Lower leg skin (tissue), 4 donors: Measurements from ENCODE around the gene CCR6. TPM values are rescaled to one million over a fixed set of nuclear protein-coding genes. Genes with fewer than 3 reads are reported as not detected.

Experiments
- DNase-seq, 2 donors: peaks; one replicate each; pipeline ENCODE4 v3.0.0-alpha.2; 2019; ENCODE audit warnings: low spot score in 2 of 2
- H3K4me3 ChIP-seq: fragments of 200-600 bp; sonication (generic); 2 replicates; pipeline ENCODE4 v1.5.1; 2017; ENCODE audit warnings: mild to moderate bottlenecking, low read depth; ENCODE audit not compliant: poor library complexity, severe bottlenecking
- POLR2A ChIP-seq, 2 donors: fragments of 450-650 bp; IDR thresholded peaks; one replicate each; pipeline ENCODE4 v1.6.1; 2016 to 2017; ENCODE audit warnings: antibody characterized with exemption in 2 of 2, mild to moderate bottlenecking in 1 of 2, moderate library complexity in 1 of 2
- WGBS, 2 donors: methylation state at CpG; one replicate each; pipeline ENCODE4 v1.1.5; 2018; 5-methylcytosine and 5-hydroxymethylcytosine counted together
- intact Hi-C: fragments of 100-400 bp; cut with DNase I; formaldehyde crosslinking; loops from one replicate; pipeline ENCODE4 v1.15.0; 2023; ENCODE audit warnings: low total_unique reads
- total RNA-seq, 4 donors: library from RNA; depleted of rRNA; stranded (reverse); fragments of >200 nt; gene quantifications; one replicate each; pipeline ENCODE4 v1.1.0, GENCODE V29; 2016
- TF ChIP-seq, protein P1 (sequence below), 3 donors: fragments of 450-650 bp; IDR thresholded peaks; one replicate each; pipeline ENCODE4 v1.5.1; 2016; ENCODE audit warnings: antibody characterized with exemption in 3 of 3, mild to moderate bottlenecking in 3 of 3, moderate library complexity in 2 of 3

CCR6 gene
- total RNA-seq, 4 donors from 2014 or later: 0.42 to 1.5 (median 0.49) TPM; not detected in 1

DNA sequence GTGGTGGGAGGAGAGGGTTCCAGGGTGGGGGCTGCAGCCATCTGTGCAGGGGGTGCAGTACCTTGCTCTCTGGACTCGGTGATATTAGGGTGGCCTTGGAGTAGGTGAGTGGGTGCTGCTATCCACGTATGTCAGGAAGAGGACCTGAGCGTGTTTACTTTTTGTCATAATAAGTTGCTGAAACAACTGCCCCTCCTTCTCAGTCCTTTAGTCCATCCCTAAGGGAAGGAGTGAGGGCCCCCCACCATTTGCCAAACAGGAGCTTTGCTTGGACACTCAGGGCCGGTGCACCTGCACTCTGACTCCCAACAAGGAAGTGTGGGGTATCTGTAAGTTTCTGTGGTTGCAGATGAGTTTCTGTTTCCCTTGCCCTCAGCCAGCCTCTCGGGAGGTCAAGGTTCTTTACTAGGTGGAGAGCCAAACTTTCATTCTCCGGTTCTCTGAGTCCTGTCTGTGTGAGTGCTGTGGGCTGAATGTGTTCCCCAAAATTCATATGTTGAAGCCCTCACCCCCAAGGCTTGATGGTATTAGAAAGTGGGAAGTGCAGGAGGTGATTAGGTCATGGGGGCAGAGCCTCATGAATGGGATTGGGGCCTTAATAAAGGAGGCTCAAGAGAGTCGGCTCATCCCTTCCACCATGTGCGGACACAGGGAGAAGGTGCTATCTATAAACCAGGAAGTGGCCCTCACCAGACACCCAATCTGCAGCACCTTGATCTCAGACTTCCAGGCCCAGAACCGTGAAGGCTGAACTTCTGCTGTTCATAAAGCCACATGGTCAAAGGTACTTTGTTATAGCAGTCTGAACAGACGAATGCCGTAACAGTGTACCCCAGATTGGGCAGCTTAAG, 19.6 kb upstream of the CCR6 start:
- intact Hi-C loops: no loop called here
- no peak overlapping the region for H3K4me3 ChIP-seq
- WGBS, 2 donors: 83 to 84% methylated on average over 11 of the region's 11 CpGs
- no peak for TF ChIP-seq POLR2A (IDR thresholded peaks at IDR 0.05)
- TF ChIP-seq, protein P1, sequence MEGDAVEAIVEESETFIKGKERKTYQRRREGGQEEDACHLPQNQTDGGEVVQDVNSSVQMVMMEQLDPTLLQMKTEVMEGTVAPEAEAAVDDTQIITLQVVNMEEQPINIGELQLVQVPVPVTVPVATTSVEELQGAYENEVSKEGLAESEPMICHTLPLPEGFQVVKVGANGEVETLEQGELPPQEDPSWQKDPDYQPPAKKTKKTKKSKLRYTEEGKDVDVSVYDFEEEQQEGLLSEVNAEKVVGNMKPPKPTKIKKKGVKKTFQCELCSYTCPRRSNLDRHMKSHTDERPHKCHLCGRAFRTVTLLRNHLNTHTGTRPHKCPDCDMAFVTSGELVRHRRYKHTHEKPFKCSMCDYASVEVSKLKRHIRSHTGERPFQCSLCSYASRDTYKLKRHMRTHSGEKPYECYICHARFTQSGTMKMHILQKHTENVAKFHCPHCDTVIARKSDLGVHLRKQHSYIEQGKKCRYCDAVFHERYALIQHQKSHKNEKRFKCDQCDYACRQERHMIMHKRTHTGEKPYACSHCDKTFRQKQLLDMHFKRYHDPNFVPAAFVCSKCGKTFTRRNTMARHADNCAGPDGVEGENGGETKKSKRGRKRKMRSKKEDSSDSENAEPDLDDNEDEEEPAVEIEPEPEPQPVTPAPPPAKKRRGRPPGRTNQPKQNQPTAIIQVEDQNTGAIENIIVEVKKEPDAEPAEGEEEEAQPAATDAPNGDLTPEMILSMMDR (IDR thresholded peaks at IDR 0.05): no peak
- DNase-seq: peak in 1 of 2 donors; percentile 77

DNA sequence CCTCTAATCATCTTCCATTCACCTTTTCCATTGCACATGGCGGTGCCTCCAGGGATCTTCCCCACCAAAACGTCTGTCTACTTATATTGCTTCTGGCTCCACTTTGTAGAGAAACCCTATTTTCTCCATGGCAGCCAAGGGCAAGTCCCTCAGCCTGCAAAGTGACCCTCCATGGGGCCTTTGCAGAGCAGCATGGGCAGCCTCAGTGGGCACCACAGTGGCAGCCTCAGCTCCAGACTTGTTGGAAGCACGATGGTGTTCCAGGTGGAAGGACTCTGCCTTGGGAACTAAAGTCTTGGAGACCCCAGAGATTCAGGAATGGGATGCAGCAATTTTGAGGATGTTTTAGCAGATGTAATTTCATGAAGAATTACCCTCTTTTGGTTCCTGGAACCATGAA, 18.5 kb upstream of the CCR6 start:
- DNase-seq: peak in 1 of 2 donors; percentile 56
- H3K4me3 ChIP-seq: no peak overlapping the region
- WGBS, 2 donors: 82 to 86% methylated on average over 3 of the region's 3 CpGs
- TF ChIP-seq POLR2A (IDR thresholded peaks at IDR 0.05): no peak
- TF ChIP-seq, protein P1 (IDR thresholded peaks at IDR 0.05): no peak
- intact Hi-C loops: no loop called here

DNA sequence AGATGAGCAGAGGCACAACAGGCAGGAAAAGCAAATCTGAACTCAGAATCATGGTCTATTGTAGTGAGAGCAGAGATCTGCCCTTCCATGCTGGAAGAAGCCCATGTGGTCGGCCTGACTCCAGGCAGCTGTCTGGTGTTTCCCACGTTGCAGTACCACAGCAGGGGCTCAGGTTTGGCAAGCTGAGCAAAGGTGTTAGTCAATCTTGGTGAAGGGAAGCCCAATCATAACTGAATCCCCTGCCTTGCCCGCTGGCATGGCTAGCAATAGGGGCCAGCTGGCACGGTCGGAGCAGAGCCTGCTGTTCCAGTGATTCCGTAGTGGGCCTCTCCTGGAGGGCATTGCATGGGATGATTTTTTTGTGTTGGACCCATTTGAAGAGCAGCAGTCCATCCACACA, 17.8 kb upstream of the CCR6 start:
- WGBS, 2 donors: 90 to 92% methylated on average over 6 of the region's 6 CpGs
- TF ChIP-seq, protein P1 (IDR thresholded peaks at IDR 0.05): no peak
- intact Hi-C loops: no loop called here
- no peak overlapping the region for H3K4me3 ChIP-seq
- peak in 1 of 2 donors; percentile 61 for DNase-seq

DNA sequence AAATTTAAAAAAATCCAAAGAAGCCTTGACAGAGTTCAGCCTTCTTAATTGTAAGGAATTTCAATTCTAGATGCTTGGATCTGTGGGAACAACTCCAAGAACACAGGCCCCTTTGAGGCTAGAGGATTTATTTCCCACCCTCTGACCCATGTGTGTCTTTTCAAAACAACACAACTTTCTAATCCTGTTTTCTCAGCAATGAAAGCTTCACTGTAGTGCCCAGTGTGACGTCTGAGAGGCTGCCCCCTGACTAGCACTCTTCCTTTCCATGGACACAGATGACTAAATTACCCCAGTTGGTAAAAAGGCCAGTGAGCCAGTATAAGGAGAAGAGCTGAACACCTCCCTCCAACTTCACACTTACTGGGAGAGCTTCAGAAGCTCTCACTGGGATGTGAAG, 16.5 kb upstream of the CCR6 start:
- TF ChIP-seq, protein P1 (IDR thresholded peaks at IDR 0.05): no peak
- TF ChIP-seq POLR2A (IDR thresholded peaks at IDR 0.05): no peak
- intact Hi-C loops: no loop called here
- no peak overlapping the region for H3K4me3 ChIP-seq
- 58 to 86% methylated on average over 1 of the region's 1 CpG for WGBS, 2 donors
- no peak for DNase-seq

DNA sequence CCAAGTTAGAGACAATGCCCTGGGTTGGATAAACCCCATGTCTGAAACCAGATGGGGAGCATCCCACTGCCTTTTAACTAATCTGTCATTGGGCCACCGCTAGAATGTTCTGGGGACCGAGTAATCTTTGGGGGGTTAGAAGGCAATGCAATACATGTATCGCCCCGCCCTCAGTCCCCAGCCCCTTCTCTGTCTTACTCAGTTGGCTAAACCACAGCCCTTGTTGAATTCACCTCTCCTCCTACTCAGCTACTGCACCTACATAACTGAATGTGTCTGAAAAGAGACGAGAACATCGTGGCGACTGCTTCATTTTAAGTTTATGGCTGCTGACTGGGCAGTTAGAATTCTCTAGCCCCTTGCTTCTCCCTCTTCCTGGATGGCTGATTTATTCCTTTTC, 15.1 kb upstream of the CCR6 start:
- no peak overlapping the region for H3K4me3 ChIP-seq
- WGBS, 2 donors: 80 to 88% methylated on average over 7 of the region's 7 CpGs
- intact Hi-C loops: no loop called here
- TF ChIP-seq, protein P1 (IDR thresholded peaks at IDR 0.05): no peak
- TF ChIP-seq POLR2A (IDR thresholded peaks at IDR 0.05): no peak
- peak in 1 of 2 donors; percentile 17 for DNase-seq
